ENCODE results near the gene CTU1.

The CTU1 gene

DNA sequence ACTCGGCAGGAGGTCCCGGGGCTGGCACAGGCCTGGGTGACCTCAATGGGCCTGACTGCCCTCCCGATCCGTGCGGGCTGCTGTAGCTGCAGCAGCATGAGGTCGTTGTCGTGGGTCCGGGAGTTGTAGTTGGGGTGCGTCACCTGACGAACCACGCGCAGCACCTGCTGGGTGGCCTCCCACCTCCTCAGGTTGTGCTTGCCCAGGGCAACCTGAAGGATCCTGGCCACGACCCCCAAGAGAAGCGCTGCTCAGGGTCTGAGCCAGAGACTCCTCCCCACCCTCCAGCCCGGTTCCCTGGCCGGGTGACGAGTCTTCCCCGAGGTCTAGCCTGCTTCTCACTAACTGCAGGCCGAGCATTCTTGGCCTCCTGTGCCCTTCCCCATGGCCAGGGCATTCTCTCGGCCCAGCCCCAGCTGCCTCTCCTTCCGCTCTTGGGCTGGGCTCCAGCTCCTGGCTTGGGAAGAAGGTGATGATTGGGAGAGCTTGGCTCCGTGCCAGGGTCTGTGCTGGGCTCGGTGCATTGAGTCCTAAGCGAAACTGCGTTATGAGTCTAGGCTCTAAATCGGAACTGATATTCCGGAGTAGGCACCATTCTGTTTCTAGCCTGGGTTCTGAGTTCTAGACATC, 28.6 kb downstream of the CTU1 start:
- DNase-seq: no peak

DNA sequence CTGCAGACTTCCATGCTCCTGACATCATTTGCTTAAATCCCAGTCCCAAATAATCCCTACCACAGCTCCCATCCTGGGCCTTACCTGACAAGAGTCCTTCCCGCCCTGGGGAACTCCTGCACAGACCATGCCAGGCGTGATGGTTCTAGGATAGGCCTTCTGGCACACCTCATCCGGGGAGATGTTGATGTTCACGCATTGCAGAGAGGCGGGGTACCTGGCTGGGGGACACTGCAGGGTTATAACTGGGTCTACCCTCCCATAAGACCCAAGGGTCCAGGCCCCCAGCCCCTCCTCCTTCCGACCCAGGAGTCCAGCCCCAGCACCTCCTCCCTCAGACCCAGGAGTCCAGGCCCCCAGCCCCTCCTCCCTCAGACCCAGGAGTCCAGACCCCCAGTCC, 29.5 kb downstream of the CTU1 start:
- no peak for DNase-seq

DNA sequence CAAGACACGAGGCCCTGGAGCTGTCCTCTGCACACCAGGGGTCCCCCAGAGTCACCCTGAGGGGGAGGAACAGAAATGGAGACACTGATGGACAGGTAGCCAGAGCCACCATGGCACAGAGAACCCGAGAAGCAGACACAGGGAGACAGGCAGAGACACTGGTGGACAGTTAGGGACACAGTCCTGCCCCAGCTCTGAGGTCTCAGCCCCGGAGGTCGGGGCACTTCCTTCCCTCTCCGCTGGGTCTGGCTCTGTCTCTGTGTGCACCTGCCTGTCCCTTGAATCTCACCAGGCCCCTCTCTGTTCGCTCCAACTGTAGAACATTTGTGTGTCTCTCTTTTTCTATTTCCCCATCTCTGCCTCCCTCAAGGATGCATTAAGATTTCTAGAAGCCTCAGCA, 30.1 kb downstream of the CTU1 start:
- DNase-seq: no peak

DNA sequence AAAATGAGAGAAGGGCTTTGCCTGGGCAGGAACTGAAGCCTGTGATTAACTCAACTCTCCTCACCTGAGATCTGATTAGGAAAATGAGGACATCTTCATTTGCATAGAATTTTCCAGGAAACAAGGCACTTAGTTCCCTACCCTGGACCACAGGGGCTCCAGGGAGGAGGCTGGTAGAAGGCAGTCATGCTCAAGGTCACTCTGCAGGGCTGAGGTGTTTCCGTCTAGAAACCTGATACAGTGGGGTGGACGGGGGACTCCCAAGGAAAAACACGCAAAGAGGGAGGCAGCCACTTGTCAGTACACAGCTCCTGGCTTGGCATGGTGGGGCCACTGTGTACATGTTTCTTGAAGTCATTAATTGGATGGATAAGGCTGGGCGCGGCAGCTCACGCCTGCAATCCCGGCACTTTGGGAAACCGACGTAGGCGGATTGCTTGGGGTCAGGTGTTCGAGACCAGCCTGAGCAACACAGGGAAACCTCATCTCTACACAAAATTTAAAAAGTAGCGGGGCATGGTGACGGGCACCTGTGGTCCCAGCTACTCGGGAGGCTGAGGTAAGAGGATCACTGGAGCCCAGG, 31.5 kb downstream of the CTU1 start:
- DNase-seq: no peak

DNA sequence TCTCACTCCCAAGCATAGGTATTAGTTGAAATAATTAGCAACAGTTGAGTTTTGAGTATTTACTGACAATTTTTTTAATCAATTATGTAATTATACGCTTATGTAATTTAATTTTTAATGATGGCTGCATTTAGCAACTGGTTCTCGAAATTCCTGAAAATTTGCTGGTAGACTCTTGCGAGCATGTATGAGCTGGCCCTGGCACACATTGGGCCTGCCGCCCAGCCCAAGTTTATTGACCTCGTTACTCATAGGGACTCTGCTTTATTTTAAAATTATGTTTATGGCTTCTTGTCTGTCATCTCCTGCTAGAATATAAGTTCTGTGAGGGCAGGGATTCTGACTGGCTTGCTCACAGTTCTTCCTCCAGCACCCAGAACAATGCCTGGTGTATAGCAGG, 32.2 kb downstream of the CTU1 start:
- DNase-seq: no peak

DNA sequence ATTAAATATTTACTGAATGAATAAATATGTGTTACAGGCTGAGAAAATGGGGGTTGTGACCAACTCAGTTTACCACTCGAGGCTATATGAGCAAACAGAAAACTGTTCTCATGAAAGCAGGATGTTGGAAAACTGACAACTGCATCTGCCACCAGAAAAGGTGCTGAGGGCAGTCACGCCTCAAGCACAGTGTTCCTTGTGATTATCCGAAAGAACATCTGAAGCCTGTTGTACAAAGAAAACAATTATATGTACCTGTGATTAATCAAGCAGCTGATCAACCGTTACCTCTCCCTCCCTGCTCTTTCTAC, 37.2 kb downstream of the CTU1 start:
- DNase-seq: no peak

DNA sequence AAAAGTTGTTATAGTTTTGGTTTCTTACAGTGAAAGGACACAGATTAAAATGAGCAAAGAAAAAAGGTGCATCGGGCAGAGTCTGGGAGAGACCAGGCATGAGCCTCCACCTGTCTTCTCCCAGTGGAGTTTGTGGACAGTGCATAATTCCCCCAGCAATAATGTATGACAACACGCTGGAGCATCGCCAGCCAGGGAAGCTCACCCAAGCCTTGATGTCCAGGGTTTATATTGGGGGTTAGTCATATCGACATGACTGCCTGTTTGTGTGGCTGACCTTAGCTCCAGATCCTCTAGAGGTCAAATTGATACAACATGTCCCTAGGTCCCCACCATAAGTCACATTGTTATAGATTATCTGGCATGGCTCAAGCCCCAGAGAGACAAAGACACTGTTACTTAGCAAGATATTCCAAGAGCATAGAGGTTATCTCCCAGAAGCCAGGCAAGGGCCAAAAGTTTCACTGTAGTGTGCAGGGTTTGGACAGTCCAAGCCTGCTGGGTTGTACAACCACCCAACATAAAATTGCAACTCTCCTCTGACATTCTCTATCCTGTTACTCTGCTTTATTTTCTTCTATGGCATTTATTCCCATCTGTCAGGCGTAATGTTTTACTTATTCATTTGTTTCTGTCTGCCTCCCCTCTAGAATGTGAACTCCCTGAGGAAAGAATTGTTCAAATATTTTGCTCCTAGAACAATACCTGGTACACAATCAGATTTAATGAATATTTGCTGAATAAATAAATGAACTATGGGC, 37.7 kb downstream of the CTU1 start:
- DNase-seq: no peak

DNA sequence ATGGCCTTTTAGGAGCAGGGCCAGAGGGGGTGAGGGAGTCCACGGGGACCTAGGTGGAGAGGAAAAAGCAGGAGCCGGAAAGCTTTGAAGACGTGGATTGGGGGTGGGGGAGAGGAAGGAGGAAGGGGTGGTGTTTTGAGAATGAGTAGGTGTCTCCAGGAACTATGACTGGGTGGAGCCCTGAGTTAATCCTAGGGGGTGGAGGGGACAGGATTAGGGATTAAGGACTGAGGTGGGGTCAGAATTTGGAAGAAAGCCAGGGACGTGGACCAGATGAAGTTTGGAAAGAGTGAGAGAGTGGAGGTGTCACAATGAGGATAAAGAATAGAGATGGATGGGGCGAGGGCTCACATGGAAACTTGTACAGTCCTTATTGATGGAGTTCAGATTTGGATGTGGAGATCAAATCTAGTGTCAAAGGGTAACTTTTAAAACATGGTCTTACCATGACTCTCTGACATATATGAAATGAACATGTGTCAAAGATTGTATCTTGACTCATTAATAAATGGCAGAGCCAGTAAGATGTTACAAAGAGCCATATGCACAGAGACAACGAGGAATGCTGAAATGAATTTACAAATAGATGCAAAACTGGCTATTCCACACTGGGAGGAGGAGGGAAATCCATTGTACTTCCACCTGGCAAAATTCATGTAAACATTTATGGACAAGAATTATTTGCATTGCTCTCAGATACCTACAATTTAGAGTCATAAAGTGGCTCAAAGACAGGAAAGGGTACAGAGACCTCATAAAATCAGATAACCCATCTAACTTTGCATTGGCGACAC, 41.6 kb downstream of the CTU1 start:
- no peak for DNase-seq

DNA sequence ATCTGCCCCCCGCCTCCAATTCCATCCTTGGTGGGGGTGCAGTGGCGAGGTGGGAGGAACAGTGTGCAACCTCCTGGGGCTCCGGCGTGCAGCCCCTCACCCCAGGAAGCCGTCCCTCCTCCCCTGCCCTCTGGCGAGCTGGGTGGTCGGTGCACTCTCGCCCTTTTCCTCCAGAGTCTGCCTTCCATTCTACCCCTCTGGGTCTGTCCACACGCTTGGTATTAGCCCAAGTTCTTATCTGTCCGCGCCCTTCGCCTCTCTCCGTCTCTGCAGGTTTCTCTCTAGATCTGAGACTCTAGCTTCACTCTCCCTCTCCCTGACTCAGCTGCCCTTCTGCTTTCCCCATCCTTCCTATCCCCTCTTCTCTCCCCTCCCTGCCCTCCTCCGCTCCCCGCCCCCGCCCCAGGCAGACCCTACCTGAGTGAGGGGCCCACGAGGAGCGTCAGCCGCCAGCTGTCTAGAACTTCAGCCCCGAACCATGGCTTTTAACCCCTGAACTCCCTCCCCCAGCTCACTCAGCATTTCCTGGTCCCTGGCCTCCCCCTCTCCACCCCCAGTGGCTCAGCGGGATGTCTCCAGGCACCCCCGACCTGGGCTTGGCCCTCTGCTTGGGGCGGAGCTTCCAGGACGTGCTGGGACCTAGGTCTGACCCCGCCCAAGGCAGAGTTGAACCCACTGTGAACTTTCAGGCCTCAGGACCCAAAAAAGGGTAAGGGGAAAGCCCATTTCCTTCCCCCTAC, 42.8 kb downstream of the CTU1 start:
- no peak for DNase-seq

DNA sequence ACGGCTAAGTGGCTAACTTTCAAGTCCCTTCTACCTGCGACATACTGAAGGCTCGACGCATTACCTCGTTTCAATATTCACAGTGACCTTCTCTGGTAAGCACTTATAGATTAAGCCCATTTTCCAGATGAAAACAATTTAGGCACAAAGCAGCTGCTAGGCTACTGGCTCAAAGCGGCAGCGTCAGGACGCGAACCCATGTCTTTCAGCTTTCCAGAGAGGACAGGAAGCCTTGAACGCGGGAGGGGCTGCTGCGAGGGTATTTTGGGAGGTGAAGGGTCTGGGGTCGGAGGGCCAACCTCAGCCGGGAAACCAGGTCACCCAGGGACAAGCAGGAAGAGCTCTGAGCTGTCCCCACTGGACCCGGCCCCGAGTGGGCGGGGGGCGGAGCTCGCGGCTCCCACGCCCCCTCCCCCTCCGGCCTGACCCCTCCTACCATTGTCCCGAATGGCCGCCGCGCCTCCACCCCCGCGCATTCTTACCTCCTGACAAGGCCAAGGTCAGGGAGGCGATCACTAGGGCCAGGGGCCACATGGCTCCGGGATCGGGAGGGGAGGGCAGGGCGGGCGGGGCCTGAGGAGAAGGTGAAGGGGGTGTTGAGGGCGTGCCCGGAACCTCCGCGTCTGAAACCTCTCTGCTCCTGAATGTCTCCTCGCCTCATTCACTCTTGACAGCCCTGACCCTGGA, 43.5 kb downstream of the CTU1 start, which contains the start of gene KLK13:
Gene KLK13 (minus strand): TSS at position 559 of the 687 bp plus-strand sequence. CDS start 25 bp downstream, at position 534.
- DNase-seq: peak; percentile 21 to 69 (median 50)

DNA sequence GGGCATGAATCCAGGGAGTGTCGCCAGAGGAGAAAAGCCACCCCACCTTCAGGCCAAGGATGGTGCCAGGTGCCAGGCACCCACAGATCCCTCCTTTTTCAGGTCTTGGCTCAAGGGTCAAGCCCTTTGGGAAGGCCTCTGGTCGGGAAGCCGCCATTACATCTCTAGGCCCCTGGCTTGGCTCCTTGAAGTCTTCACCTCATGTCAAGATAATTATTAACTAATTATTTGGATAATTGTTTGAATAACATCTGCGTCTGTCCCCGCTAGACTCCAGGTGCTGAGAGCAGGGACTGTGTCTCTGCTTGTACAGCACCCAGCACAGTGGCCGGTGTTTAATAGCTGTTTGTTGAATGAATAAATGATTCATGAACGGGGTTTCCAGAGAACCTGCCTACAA, 44.5 kb downstream of the CTU1 start:
- no peak for DNase-seq

DNA sequence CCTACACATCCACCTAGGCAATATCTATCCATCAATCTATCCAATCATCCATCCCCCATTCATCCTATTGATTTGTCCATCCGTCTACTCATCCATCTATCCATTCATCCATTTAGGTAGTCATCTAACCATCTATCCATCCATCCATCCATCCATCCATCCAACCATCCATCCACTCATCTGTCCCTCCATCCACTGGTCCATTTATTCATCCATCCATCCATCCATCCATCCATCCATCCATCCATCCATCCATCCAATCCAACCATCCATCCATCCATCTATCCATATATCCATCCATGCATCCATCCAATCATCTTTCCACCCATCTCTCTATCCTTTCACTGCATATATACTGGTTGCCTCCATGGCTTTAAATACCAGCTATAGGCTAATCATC, 47.2 kb downstream of the CTU1 start:
- DNase-seq: no peak

DNA sequence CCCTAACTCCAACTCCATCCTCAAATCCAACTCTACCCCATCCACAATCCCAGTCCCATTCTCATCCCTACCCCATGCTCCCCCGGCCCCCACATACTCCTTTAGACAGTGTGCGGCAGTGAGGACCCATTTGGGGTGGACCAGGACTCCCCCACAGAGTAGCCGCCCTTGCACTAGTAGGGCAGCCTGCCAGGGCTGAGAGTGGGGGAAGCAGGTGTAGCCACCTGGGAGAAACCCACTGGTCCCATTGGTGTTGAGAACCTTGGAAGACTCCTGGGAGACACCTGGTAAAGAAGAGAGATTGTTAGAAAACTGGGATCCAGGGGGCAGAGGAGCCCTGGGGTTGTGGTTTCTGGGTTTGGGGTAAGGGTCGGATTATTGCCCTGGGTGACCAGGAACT, 47.9 kb downstream of the CTU1 start:
- no peak for DNase-seq

DNA sequence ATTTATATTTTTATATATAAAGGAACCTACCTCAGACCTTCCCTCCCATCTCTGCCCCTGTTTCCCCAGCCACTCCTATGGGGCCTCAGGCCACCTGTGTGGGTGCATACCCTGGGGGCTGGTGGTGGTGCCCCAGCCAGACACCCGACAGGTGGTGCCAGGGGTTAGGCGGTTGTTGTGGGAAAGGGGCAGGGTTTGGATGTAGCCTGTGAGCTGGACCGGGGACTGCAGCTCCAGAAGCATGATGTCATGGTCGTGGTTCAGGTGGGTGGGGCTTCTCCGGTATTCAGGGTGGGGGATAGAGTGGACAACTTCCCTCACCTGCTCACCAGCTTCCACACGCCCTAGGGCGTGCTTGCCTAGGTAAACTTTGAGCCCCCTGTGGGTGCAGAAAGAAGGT, 48.5 kb downstream of the CTU1 start:
- no peak for DNase-seq

DNA sequence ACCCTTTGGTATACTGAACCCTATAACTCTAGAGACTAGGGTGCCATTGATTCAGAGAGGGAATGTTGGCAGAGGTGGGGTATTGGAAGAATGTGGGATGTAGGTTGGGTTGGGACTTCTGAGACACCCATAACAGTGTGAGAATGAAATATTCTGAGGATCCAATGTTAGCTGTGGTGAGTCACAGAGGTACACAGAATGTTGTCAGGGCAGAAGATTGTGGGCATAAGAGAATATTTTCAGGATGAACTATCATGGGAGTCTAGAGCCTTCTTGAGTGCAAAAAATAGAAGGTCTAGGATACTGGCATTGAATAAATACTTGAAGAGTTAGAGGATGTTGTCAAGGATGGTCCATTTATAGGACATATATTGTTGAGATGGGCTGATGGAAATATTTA, 52.3 kb downstream of the CTU1 start:
- DNase-seq: no peak

Measured in suppressor macrophage treated with lipopolysaccharide for 1 hour (primary cell).